Upper lobe of left lung (tissue), 6 donors: ENCODE data around the gene XIRP2. TPM values are rescaled to one million over a fixed set of nuclear protein-coding genes. Genes with fewer than 3 reads are reported as not detected.

Experiments used
- ATAC-seq, 2 donors: fragments of 200-7000 bp; cut with Tn5 transposase; one replicate each; pipeline ENCODE4 v1.9.1; 2022; ENCODE audit warnings: mild to moderate bottlenecking in 2 of 2, moderate library complexity in 2 of 2; ENCODE audit not compliant: low FRiP score in 2 of 2
- DNase-seq, 2 donors: peaks; one replicate each; pipeline ENCODE4 v3.0.0-alpha.2; 2019 to 2020
- H3K27ac ChIP-seq, 4 donors: fragments of 200-600 bp; sonication (generic); one replicate each; pipeline ENCODE4 v1.5.1; 2016 to 2019
- H3K27me3 ChIP-seq, 4 donors: fragments of 200-600 bp; sonication (generic); one replicate each; pipeline ENCODE4 v1.5.1; 2017 to 2019
- H3K36me3 ChIP-seq, 4 donors: fragments of 200-600 bp; sonication (generic); one replicate each; pipeline ENCODE4 v1.5.1; 2016 to 2019
- H3K4me1 ChIP-seq, 4 donors: fragments of 200-600 bp; sonication (generic); one replicate each; pipeline ENCODE4 v1.5.1; 2018 to 2019
- H3K4me3 ChIP-seq, 4 donors: fragments of 200-600 bp; sonication (generic); one replicate each; pipeline ENCODE4 v1.5.1; 2017 to 2019; ENCODE audit warnings: mild to moderate bottlenecking in 2 of 4, moderate library complexity in 1 of 4
- H3K9me3 ChIP-seq, 4 donors: fragments of 200-600 bp; sonication (generic); one replicate each; pipeline ENCODE4 v1.5.1; 2018 to 2019
- EP300 ChIP-seq, 4 donors: sonication (generic); formaldehyde crosslinking; IDR thresholded peaks; one replicate each; pipeline ENCODE4 v1.5.1; 2017; ENCODE audit warnings: antibody characterized with exemption in 4 of 4, control low read depth in 2 of 4
- POLR2A ChIP-seq, 4 donors: fragments of 450-650 bp; IDR thresholded peaks; one replicate each; pipeline ENCODE4 v1.5.1; 2016 to 2017; ENCODE audit warnings: antibody characterized with exemption in 4 of 4, mild to moderate bottlenecking in 2 of 4
- POLR2AphosphoS5 ChIP-seq, 2 donors: sonication (generic); formaldehyde crosslinking; IDR thresholded peaks; one replicate each; pipeline ENCODE4 v1.5.1; 2017; ENCODE audit warnings: antibody characterized with exemption in 2 of 2
- WGBS, 2 donors: methylation state at CpG; one replicate each; pipeline ENCODE4 v1.1.5; 2017 to 2018; 5-methylcytosine and 5-hydroxymethylcytosine counted together
- total RNA-seq, 6 donors: library from RNA; depleted of rRNA in 4 of 6; stranded (reverse); fragments of >200 nt in 4 of 6; gene quantifications; one replicate each; pipeline versions ENCODE4 v1.1.0 to v1.2.1, GENCODE V29; 2016 to 2021
- TF ChIP-seq, protein P1 (sequence below), 6 experiments: fragments of 450-650 bp in 4 of 6; fragments of 200-600 bp in 2 of 6; sonication (generic) in 2 of 6; IDR thresholded peaks; one replicate each; pipeline ENCODE4 v1.5.1; 2016 to 2019; ENCODE audit warnings: antibody characterized with exemption in 6 of 6
- donor health status: DM: no; HTN: no; CAD: no; lungs with moderate emphysema.
- donor health status: DM: no; HTN: yes; CAD: no; lungs with severe emphysema.

The XIRP2 gene
- total RNA-seq, 6 donors from 2014 or later = under 0.01 to 0.89 (median 0.33) TPM; not detected in 2

DNA sequence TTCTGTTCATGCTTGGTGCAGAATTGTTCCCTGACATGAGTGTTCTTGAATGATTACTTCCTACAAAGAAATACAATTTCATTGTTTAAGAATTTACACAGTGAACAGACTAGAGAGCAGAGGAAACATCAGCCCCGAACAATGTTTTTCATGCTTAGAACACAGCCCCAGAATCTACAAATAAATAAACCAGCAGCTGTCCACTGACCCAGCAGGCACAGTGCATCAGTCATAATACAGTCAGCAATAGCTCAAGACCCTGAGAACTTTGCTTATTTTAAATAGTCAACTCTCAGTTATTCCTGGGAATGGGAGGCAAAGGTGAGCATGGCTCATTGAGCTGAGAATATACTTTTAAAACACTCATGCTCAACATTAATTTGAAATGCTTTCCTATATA is 38.4 kb downstream of the XIRP2 start:
- Histone ChIP-seq H3K9me3 (no peaks in the 10 kb centered on the region), H3K36me3 (no peaks in the 10 kb centered on the region), H3K27ac (no peak overlapping the region), H3K4me3 (no peak overlapping the region), H3K4me1 (no peaks in the 10 kb centered on the region), H3K27me3 (no peaks in the 10 kb centered on the region)
- DNase-seq = no peak
- WGBS, 2 donors = 44 to 63% methylated on average over 1 of the region's 1 CpG
- TF ChIP-seq, protein P1, sequence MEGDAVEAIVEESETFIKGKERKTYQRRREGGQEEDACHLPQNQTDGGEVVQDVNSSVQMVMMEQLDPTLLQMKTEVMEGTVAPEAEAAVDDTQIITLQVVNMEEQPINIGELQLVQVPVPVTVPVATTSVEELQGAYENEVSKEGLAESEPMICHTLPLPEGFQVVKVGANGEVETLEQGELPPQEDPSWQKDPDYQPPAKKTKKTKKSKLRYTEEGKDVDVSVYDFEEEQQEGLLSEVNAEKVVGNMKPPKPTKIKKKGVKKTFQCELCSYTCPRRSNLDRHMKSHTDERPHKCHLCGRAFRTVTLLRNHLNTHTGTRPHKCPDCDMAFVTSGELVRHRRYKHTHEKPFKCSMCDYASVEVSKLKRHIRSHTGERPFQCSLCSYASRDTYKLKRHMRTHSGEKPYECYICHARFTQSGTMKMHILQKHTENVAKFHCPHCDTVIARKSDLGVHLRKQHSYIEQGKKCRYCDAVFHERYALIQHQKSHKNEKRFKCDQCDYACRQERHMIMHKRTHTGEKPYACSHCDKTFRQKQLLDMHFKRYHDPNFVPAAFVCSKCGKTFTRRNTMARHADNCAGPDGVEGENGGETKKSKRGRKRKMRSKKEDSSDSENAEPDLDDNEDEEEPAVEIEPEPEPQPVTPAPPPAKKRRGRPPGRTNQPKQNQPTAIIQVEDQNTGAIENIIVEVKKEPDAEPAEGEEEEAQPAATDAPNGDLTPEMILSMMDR (IDR thresholded peaks at IDR 0.05) = no peak
- TF ChIP-seq POLR2AphosphoS5 (IDR thresholded peaks at IDR 0.05) (no peak), POLR2A (IDR thresholded peaks at IDR 0.05) (no peak), EP300 (IDR thresholded peaks at IDR 0.05) (no peak)
- no peak for ATAC-seq

DNA sequence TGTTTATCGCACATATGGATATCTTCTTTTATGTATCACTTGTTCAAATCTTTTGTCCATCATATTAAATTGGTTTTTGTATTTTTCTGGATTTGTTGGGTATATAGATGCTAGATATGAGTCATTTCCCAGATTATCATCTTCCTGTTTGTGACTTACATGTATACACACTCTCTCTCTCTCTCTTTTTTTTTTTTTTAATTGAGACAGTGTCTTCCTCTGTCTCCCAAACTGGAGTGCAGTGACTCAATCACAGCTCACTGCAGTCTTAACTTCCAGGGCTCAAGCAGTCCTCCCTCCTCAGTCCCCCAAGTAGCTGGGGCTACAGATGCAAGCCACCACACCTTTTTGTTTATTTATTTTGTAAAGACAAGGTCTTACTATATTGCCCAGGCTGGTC is 43.8 kb downstream of the XIRP2 start:
- TF ChIP-seq EP300 (IDR thresholded peaks at IDR 0.05) (no peak), POLR2A (IDR thresholded peaks at IDR 0.05) (no peak), POLR2AphosphoS5 (IDR thresholded peaks at IDR 0.05) (no peak)
- TF ChIP-seq, protein P1 (IDR thresholded peaks at IDR 0.05) = no peak
- 92 to 100% methylated on average over 1 of the region's 1 CpG for WGBS, 2 donors
- Histone ChIP-seq H3K4me3 (no peak overlapping the region), H3K27ac (no peak overlapping the region), H3K27me3 (no peaks in the 10 kb centered on the region), H3K4me1 (no peaks in the 10 kb centered on the region), H3K9me3 (peaks cover 0 to 5% (median 0%) of the 10 kb centered on the region in 4 donors), H3K36me3 (no peaks in the 10 kb centered on the region)
- no peak for DNase-seq
- no peak for ATAC-seq

DNA sequence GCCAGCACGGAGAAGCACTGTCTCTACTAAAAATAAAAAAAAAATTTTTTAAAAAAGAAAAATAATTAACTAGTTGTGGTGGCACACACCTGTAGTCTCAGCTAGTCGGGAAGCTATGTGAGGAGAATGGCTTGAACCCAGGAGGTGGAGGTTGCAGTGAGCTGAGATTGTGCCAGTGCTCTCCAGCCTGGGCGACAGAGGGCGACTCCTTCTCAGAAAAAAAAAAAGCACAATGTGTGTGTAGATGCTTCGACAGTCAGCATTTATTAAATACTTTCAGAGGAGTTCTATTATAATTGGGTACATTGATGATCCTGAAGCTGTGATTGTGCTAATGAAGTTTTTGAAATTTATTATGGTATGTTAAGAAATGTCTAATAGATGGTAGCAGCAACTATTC is 46.5 kb downstream of the XIRP2 start:
- 79 to 80% methylated on average over 5 of the region's 5 CpGs for WGBS, 2 donors
- Histone ChIP-seq H3K4me3 (no peak overlapping the region), H3K36me3 (no peaks in the 10 kb centered on the region), H3K27me3 (no peaks in the 10 kb centered on the region), H3K27ac (no peak overlapping the region), H3K4me1 (no peaks in the 10 kb centered on the region), H3K9me3 (peaks cover 0 to 6% (median 0%) of the 10 kb centered on the region in 4 donors)
- TF ChIP-seq POLR2A (IDR thresholded peaks at IDR 0.05) = no peak
- TF ChIP-seq EP300 (IDR thresholded peaks at IDR 0.05) = no peak
- TF ChIP-seq POLR2AphosphoS5 (IDR thresholded peaks at IDR 0.05) = no peak
- TF ChIP-seq, protein P1 (IDR thresholded peaks at IDR 0.05) = no peak
- ATAC-seq = no peak
- DNase-seq = no peak

DNA sequence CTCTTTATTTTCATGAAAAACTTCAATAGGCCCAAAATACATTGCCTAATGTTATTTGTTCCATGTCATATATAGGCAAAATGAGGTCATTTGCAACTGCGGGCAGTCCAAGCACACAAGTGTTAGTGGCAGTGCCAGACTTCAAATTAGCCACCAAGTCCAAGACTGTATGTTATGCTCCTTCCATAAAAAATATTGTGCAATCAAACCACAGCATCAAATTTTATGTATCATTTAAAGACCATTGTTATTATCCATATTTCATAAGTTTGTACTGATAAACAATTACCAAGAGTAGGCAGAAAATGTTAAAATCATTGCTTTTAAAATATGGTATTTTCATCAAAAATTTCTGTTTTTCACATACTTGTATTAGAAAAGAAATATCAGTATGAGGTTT is 54.1 kb downstream of the XIRP2 start:
- H3K27me3 ChIP-seq = no peaks in the 10 kb centered on the region
- H3K27ac ChIP-seq = no peak overlapping the region
- no peaks in the 10 kb centered on the region for H3K36me3 ChIP-seq
- H3K4me3 ChIP-seq = no peak overlapping the region
- ATAC-seq (no peak), DNase-seq (no peak)
- TF ChIP-seq, protein P1 (IDR thresholded peaks at IDR 0.05) = no peak
- no peak for TF ChIP-seq POLR2AphosphoS5 (IDR thresholded peaks at IDR 0.05)
- TF ChIP-seq POLR2A (IDR thresholded peaks at IDR 0.05) = no peak
- TF ChIP-seq EP300 (IDR thresholded peaks at IDR 0.05) = no peak
- H3K4me1 ChIP-seq = no peaks in the 10 kb centered on the region
- H3K9me3 ChIP-seq = no peaks in the 10 kb centered on the region
- WGBS, 2 donors = 88 to 100% methylated on average over 1 of the region's 1 CpG

DNA sequence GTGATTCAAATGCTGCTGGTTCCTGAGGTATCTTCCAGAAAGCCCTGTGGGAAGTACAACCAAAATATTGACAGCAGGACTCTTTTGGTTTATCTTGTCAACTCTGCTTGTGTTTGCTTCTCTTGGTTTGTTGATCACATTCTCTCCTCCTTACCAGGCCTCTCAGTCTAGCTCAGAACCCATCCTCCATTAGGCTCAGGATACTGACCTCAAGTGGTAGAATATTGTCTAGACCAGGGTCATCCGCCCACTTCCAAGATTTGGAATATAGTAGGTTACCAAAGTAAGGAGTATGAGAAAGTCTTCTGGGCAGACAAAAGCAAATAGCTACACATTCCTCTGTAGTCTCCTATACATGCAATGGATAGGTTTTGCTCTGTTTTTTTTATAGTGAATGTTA is 56.6 kb downstream of the XIRP2 start:
- Histone ChIP-seq H3K9me3 (no peaks in the 10 kb centered on the region), H3K4me3 (no peak overlapping the region), H3K4me1 (no peaks in the 10 kb centered on the region), H3K27ac (no peak overlapping the region), H3K36me3 (no peaks in the 10 kb centered on the region), H3K27me3 (no peaks in the 10 kb centered on the region)
- DNase-seq (no peak), ATAC-seq (no peak)
- WGBS, 2 donors = 94 to 100% methylated on average over 1 of the region's 1 CpG
- TF ChIP-seq POLR2A (IDR thresholded peaks at IDR 0.05) = no peak
- no peak for TF ChIP-seq POLR2AphosphoS5 (IDR thresholded peaks at IDR 0.05)
- no peak for TF ChIP-seq EP300 (IDR thresholded peaks at IDR 0.05)
- TF ChIP-seq, protein P1 (IDR thresholded peaks at IDR 0.05) = no peak
